ENCODE data around the gene HNMT.

- TF ChIP-seq FOSL2 (CRISPR knock-in tag; IDR thresholded peaks at IDR 0.05): no peak
- TF ChIP-seq SP4 (CRISPR knock-in tag; IDR thresholded peaks at IDR 0.05): no peak
Measured at GRCh38 chr2:138040616-138041015, 76.3 kb downstream of the HNMT start.

All from HepG2 (cell line).